ENCODE results near the gene ACVR1C.

- TF ChIP-seq CTCF (IDR thresholded peaks at IDR 0.05) (no peak), POLR2A (IDR thresholded peaks at IDR 0.05) (no peak)
These were observed 150.7 kb downstream of the ACVR1C start for GRCh38 chr2:157477919-157478318.

Data from testis (tissue), 2 donors.